Heart right ventricle (tissue), 16 donors: Measurements from ENCODE around the gene MYO15A. TPM values are rescaled to one million over a fixed set of nuclear protein-coding genes. Genes with fewer than 3 reads are reported as not detected.
A peak's percentile ranks its signal among the peaks of the same experiment; 100 is the strongest.

ENCODE experiments used
- ATAC-seq, 8 donors: fragments of 200-7000 bp; cut with Tn5 transposase; one replicate each; pipeline ENCODE4 v1.9.1; 2020; ENCODE audit warnings: mild to moderate bottlenecking in 8 of 8, moderate library complexity in 8 of 8, moderate number of reproducible peaks in 1 of 8
- DNase-seq, 2 donors: peaks; one replicate each; pipeline ENCODE4 v3.0.0-alpha.2; 2020
- H3K27ac ChIP-seq, 10 donors: fragments of 200-600 bp; sonication (generic) in 2 of 10; one replicate each; pipeline versions ENCODE4 v1.5.0 to v1.8.0; 2020 to 2022; ENCODE audit warnings: mild to moderate bottlenecking in 3 of 10
- H3K27me3 ChIP-seq, 7 donors: fragments of 200-600 bp; one replicate each; pipeline ENCODE4 v1.8.0; 2021 to 2022; ENCODE audit warnings: mild to moderate bottlenecking in 2 of 7
- H3K36me3 ChIP-seq, 9 donors: fragments of 200-600 bp; sonication (generic) in 1 of 9; one replicate each; pipeline versions ENCODE4 v1.5.0 to v1.8.0; 2020 to 2022; ENCODE audit warnings: mild to moderate bottlenecking in 2 of 9
- H3K4me1 ChIP-seq, 9 donors: fragments of 200-600 bp; sonication (generic) in 1 of 9; one replicate each; pipeline versions ENCODE4 v1.5.0 to v1.8.0; 2020 to 2022; ENCODE audit warnings: mild to moderate bottlenecking in 4 of 9
- H3K4me3 ChIP-seq, 10 donors: fragments of 200-600 bp; sonication (generic) in 2 of 10; one replicate each; pipeline versions ENCODE4 v1.5.0 to v1.8.0; 2020 to 2022; ENCODE audit warnings: mild to moderate bottlenecking in 7 of 10, moderate library complexity in 2 of 10
- H3K9me3 ChIP-seq, 11 donors: fragments of 200-600 bp in 10 of 11; sonication (generic) in 2 of 11; one replicate each; pipeline versions ENCODE4 v1.5.0 to v1.8.0; 2013 to 2022; ENCODE audit warnings: mild to moderate bottlenecking in 2 of 11, control low read depth in 1 of 11, moderate library complexity in 1 of 11
- WGBS, 2 donors: extraction: QIAGEN DNeasy Blood & Tissue Kit; methylation state at CpG; one replicate each; pipeline ENCODE4 v1.1.7; 2013; ENCODE audit warnings: inconsistent platforms in 1 of 2; 5-methylcytosine and 5-hydroxymethylcytosine counted together
- intact Hi-C, 10 donors: fragments of 100-400 bp; cut with DNase I; formaldehyde crosslinking; loops; one replicate each; pipeline versions ENCODE4 v1.11.1 to v1.14.2; 2022
- polyA plus RNA-seq, 2 donors: library from polyadenylated mRNA; stranded (reverse); fragments of 200-250 nt; gene quantifications; one replicate each; pipeline ENCODE4 v1.2.3, GENCODE V29; 2013
- total RNA-seq, 10 donors: library from RNA; stranded (reverse); fragmentation: NEBNext Ultra II Directional in 3 of 10; extraction: Animal tissue kit (Norgen Biotek cat#: 25700) in 3 of 10; gene quantifications; one replicate each; pipeline versions ENCODE4 v1.2.1 to v1.2.4, GENCODE V29; 2021 to 2023
- TF ChIP-seq, protein P1 (sequence below), 9 donors: fragments of 200-600 bp; sonication (generic) in 2 of 9; IDR thresholded peaks; one replicate each; pipeline versions ENCODE4 v1.5.0 to v1.8.0; 2021 to 2022; ENCODE audit warnings: antibody characterized with exemption in 9 of 9, mild to moderate bottlenecking in 5 of 9, moderate library complexity in 1 of 9
- donor health status: Arrhythmogenic right ventricular cardiomyopathy.
- donor health status: ischemic (EF 13 %, LVEDD 7.1; RV severe dilation, severe dysfunction).
- donor health status: healthy with polysubstance abuse.
- donor health status: DM: no; HTN: yes; CAD: no.
- donor health status: DM: no; HTN: no; CAD: no.
- donor health status: ischemic (EF 25% LVEDD 6.9; RV normal size, moderate dysfunction).
- donor health status: ischemic (EF 25% LVEDD 5.7; RV mildly dilated, moderate dysfunction).
- donor health status: healthy.
- donor health status: DM: yes; HTN: yes; CAD: no.
- donor health status: Ischemic cardiomyopathy.
- donor health status: ischemic (EF 35%, LVEDD 5.7; RV mildly dilated, moderate dysfunction).
- donor health status: nonischemic (EF 11% LVEDD 7.7; RV severe dilation, severe dysfunction).
- donor health status: DM: yes; HTN: yes; CAD: no.
- donor health status: PGD.
- donor health status: ischemic (EF 29% LVEDD 5.4; RV normal size, mild dysfunction).
- donor health status: nonischemic (EF 23%, LVEDD 6.1; RV moderate dilation, normal function).

MYO15A gene
- total and polyA plus RNA-seq, 12 donors: 0.11 to 1.2 (median 0.27) TPM; not detected in 3

- H3K27ac ChIP-seq: peak within 1 kb of the TSS; percentile 15 to 78 (median 64)
- TF ChIP-seq, protein P1, sequence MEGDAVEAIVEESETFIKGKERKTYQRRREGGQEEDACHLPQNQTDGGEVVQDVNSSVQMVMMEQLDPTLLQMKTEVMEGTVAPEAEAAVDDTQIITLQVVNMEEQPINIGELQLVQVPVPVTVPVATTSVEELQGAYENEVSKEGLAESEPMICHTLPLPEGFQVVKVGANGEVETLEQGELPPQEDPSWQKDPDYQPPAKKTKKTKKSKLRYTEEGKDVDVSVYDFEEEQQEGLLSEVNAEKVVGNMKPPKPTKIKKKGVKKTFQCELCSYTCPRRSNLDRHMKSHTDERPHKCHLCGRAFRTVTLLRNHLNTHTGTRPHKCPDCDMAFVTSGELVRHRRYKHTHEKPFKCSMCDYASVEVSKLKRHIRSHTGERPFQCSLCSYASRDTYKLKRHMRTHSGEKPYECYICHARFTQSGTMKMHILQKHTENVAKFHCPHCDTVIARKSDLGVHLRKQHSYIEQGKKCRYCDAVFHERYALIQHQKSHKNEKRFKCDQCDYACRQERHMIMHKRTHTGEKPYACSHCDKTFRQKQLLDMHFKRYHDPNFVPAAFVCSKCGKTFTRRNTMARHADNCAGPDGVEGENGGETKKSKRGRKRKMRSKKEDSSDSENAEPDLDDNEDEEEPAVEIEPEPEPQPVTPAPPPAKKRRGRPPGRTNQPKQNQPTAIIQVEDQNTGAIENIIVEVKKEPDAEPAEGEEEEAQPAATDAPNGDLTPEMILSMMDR (IDR thresholded peaks at IDR 0.05): no peak
- no peaks in the 10 kb centered on the region for H3K36me3 ChIP-seq
- peak within 1 kb of the TSS; percentile 32 to 87 (median 70) for H3K4me3 ChIP-seq
- intact Hi-C loops: loop anchor here in 3 of 10 donors (5.0 to 10.0 kb wide), 2 partner anchors 90 to 92 kb away; partner anchors contain the start of genes SMCR8 (in 3 of the 3) and TOP3A (in 2 of the 3)
- 1% methylated on average over 57 to 60 of the region's 60 CpGs for WGBS, 2 donors
- no peaks in the 10 kb centered on the region for H3K27me3 ChIP-seq
- peak; percentile 95 to 98 for DNase-seq
- peak; percentile 96 to 98 (median 98) for ATAC-seq
- H3K4me1 ChIP-seq: peaks cover 11 to 29% (median 20%) of the 10 kb centered on the region in 9 donors
- H3K9me3 ChIP-seq: no peaks in the 10 kb centered on the region
Observed at GRCh38 chr17:18225121-18225641, 116.6 kb downstream of the MYO15A start, which contains the start of gene LLGL1. LLGL1 (plus strand) TSS chr17:18225635; CDS start chr17:18225683, 48 bp downstream.

DNA sequence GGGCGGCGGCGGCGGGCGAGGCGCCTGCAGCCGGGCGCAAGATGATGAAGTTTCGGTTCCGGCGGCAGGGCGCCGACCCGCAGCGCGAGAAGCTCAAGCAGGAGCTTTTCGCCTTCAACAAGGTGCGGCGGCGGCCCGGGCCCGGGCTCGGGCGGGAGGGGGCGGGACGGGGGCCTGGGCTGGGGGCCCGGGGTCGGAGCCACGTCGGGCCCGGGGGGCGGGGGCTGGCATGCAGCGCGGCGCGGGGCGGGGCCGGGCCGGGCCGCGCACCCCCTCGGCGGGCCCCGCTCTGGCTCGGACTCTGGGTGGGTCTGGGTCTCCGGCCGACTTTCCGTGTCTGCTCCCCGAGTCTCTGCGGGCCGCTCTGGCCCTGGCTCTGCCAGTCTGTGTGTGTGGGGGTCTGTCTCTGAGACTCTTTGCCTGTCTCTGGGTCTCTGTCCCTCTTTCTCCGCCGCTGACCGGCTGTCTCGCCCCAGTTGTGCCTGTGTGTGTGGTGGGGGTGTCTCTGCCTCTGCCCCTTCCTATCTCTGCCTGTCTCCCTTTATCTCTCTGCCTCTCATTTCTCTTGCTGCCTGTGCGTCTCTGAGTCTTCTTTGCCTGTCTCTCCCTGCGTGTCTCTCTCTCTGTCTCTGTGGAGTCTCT, 117.2 kb downstream of the MYO15A start:
- Histone ChIP-seq H3K9me3 (no peaks in the 10 kb centered on the region), H3K36me3 (no peaks in the 10 kb centered on the region), H3K4me3 (peak overlapping the region; percentile 32 to 87 (median 70)), H3K27me3 (no peaks in the 10 kb centered on the region), H3K27ac (peak overlapping the region in 7 of 10 donors; percentile 15 to 73 (median 65)), H3K4me1 (peaks cover 11 to 29% (median 20%) of the 10 kb centered on the region in 9 donors)
- 0% methylated on average over 39 to 57 of the region's 57 CpGs for WGBS, 2 donors
- DNase-seq: peak in 1 of 2 donors; percentile 35
- TF ChIP-seq, protein P1 (IDR thresholded peaks at IDR 0.05): no peak
- intact Hi-C loops: loop anchor here in 3 of 10 donors (5.0 to 10.0 kb wide), 2 partner anchors 89 to 92 kb away; partner anchors contain the start of genes SMCR8 (in 3 of the 3) and TOP3A (in 2 of the 3)
- ATAC-seq: peak in 1 of 8 donors; percentile 5

DNA sequence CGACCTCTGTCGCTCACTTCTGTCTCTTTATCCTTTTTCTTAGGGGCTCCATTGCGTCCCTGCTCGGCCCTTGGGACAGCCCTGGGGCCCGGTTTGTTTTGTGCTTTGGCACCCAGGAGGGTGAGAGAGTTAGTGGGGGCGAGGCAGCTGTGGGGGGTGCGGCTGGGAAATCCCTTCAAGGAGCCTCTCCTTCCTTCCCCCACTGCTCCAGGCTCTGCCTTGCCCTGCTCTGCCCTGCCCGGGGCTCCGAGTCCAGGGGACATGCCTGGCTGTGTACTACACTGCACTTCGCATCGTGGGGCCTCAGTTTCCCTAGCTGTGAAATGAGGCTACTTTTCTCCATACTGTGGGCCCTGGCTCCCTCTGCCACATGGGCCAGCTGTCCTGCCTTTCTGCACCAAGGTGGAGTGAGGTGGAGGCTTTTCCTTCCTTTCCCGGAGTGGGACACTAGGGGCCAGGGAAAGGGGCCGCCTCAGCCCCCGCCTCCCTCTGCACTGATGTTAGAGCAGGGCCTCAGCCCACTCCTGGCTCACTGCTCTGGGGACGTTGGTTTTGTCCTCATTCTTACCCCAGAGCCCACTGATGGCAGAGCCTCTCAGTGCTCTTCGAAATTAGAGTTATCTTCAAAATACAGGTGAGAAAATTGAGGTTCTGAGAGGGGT, 117.9 kb downstream of the MYO15A start:
- peaks cover 11 to 29% (median 20%) of the 10 kb centered on the region in 9 donors for H3K4me1 ChIP-seq
- H3K9me3 ChIP-seq: no peaks in the 10 kb centered on the region
- DNase-seq (no peak), ATAC-seq (no peak)
- H3K36me3 ChIP-seq: no peaks in the 10 kb centered on the region
- H3K27me3 ChIP-seq: no peaks in the 10 kb centered on the region
- peak overlapping the region; percentile 32 to 87 (median 70) for H3K4me3 ChIP-seq
- peak overlapping the region in 6 of 10 donors; percentile 15 to 73 (median 66) for H3K27ac ChIP-seq
- intact Hi-C loops: loop anchor here in 3 of 10 donors (5.0 to 10.0 kb wide), 2 partner anchors 88 to 91 kb away; partner anchors contain the start of genes SMCR8 (in 3 of the 3) and TOP3A (in 2 of the 3)
- TF ChIP-seq, protein P1 (IDR thresholded peaks at IDR 0.05): no peak
- WGBS, 2 donors: 26 to 29% methylated on average over 16 of the region's 16 CpGs

DNA sequence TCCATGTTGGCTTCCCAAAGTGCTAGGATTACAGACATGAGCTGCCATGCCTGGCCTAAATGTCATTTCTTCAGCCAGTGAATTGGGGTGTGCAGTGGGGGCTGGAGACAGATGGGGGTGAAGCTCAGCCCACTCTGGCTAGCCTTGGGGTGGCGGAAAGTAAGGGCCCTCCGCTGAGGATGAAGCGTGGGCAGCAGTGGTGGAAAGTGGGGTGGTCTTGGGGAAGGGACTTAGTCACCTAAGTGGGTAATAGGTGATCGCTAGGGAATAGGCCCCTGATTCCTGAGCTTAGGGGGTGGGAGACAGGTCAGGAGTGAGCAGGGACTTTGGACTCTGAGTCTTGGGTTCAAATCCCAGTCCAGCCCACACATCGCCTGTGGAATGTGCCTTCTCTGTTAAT, 119.1 kb downstream of the MYO15A start:
- peaks cover 11 to 29% (median 20%) of the 10 kb centered on the region in 9 donors for H3K4me1 ChIP-seq
- ATAC-seq: no peak

More for the DNA sequence above, 119.1 kb downstream of the MYO15A start:
- intact Hi-C loops: loop anchor here in 3 of 10 donors (5.0 to 10.0 kb wide), 2 partner anchors 87 to 90 kb away; partner anchors contain the start of genes SMCR8 (in 3 of the 3) and TOP3A (in 2 of the 3)
- Histone ChIP-seq H3K36me3 (peaks cover 0 to 7% (median 0%) of the 10 kb centered on the region in 9 donors), H3K9me3 (no peaks in the 10 kb centered on the region), H3K27me3 (no peaks in the 10 kb centered on the region), H3K4me3 (no peak overlapping the region), H3K27ac (no peak overlapping the region)
- TF ChIP-seq, protein P1 (IDR thresholded peaks at IDR 0.05): no peak
- DNase-seq: no peak
- WGBS, 2 donors: 96 to 97% methylated on average over 5 of the region's 5 CpGs
